ENCODE results near the gene GARIN5A.
"Not testable (repeated sequence)": the region's sequence is repeated elsewhere in the genome, so short reads cannot be mapped to it uniquely, and the experiment has no call there.

GARIN5A gene

DNA sequence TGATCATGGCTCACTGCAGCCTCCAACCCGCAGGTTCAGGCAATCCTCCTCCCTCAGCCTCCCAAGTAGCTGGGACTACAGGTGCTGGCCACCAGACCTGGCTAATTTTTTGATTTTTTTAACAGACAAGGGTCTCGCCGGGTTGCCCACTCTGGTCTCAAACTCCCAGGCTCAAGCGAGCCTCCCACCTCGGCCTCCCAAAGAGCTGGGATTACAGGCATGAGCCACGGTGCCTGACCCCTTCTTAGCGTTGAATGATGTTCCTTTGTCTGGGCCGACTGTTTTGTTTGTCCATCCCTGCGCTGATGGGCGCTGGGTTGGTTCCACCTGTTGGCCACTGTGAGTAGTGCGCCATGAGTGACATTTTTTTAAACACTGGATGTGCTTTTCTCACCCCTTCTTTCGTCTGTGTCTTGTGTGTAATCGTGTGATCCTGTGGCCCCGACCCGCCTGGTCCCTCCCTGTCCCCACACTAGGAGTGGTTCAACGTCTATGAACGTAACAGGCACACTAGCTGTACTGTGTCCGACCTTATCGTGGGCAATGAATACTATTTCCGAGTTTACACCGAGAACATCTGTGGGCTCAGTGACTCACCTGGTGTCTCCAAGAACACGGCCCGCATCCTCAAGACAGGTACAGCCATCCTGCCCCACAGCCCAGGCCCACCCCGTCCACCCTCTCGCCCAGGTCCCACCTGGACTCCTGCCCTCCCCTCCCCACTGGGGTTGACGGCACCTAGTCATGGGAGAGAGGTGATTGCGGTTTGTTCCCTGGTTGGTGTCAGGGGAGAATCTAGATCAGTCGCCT, 15.4 kb downstream of the GARIN5A start:
- DNase-seq, result peak; percentile 74

DNA sequence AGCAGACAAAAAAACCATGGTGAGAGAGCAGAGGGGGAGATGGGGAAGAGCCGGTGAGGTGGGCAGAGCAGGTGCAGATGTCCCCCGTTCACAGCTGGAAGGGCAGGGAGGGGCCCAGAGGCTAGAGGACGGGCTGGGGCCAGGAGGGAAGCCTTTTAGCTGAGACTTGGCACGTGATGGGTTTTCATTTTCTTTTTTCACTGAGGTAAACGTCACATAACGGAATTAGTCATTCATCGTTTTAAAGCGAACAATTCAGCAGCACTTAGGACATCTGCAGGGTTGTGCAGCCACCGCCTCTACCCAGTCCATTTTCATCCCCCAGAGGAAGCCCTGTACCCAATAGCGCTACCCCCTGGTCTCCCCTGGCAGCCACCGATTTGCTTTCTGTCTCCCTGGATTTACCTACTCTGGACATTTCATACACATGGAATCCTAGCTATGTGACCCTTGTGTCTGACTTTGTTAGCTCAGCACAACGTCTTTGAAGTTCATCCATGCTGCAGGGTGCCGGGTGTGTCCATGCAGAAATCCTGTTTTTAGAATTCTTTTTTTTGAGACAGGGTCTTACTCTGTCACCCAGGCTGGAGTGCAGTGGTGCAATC, 16.4 kb downstream of the GARIN5A start:
- peak; percentile 68 for DNase-seq

DNA sequence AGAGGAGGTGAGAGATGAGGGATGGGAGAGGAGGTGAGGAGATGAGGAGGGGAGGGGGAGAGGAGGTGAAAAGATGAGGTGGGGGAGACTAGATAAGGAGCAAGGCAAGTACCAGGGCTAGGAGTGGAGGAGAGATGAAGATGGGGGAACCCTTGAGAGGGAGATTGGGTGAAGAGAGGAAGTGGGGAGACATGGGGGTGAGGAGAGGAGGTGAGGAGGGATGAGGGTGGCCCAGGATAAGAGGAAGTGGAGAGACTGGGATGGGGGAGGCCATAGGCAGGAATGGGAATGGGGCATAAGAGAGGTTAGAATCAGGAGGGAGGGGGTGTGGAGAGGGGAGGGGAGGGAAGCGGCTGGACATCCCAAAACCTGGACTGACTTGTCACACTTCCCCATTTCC, 17.0 kb downstream of the GARIN5A start:
- DNase-seq, result no peak

DNA sequence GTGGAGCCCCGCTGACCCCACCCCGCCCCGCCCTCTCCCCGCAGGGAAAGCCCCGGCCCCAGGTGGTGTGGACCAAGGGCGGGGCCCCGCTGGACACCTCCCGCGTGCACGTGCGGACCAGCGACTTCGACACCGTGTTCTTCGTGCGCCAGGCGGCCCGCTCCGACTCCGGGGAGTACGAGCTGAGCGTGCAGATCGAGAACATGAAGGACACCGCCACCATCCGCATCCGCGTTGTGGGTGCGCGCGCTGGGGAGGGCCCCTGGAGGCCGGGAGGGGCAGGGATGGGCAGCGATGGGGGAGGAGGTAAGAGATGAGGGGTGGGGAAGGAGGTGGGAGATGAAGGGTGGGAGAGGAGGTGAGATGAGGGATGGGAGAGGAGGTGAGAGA, 17.6 kb downstream of the GARIN5A start:
- DNase-seq, result no peak

DNA sequence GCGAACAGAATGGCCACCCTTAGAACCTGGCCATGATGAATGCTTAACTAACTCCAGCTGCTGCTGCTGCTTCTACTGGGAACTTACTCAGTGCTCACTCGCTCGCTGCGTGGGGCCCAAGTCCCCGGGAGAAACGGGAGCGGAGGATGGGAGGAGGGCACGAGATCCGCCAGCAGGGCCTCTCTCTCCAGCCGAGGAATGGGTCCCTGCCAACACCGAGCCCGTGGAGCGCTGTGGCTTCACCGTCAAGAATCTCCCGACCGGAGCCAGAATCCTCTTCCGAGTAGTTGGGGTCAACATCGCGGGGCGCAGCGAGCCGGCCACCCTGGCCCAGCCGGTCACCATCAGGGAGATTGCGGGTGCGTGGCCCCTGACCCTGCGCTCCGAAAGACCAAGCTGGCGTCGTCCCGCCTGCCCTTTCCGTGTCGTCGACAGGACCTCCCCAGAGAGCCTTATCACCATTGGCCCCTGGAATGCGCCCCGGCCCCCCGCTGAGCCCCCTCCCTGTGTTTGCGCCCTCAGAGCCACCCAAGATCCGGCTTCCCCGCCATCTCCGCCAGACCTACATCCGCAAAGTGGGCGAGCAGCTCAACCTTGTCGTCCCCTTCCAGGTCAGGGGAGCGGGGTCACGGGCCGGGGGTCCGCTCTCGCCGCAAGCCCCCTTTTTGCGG, 18.1 kb downstream of the GARIN5A start:
- DNase-seq, result no peak

DNA sequence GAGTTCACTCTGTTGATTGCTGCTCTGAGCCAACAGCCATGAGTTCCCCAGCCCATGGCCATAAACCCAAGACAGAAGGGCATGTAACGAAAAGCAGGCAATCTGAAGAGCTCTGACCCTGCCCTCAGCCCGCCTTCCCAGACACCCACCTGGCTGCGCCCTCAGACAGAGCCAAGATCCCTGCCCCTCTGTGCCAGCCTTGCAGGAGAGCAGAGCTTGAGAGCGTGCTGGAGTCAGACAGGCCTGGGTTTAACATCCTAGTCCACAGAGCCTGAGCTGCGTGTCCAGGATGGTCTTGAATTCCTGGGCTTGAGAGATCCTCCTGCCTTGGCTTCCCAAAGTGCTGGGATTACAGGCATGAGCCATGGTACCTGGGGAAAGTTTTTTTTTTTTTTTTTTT, 19.3 kb downstream of the GARIN5A start:
- DNase-seq, result no peak

DNA sequence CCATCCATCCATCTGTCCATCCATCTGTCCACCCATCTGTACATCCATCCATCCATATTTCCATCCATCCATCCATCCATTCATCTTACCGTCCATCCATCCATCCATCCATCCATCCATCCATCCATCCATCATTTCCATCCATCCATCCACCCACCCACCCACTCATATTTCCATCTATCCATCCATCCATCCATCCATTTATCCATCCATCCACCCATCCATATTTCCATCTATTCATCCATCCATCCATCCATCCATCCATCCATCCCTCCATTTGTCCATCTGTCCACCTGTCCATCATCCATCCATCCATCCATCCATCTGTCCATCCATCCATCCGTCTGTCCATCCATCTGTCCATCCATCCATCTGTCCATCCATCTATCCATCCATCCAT, 20.7 kb downstream of the GARIN5A start:
- no peak for DNase-seq

DNA sequence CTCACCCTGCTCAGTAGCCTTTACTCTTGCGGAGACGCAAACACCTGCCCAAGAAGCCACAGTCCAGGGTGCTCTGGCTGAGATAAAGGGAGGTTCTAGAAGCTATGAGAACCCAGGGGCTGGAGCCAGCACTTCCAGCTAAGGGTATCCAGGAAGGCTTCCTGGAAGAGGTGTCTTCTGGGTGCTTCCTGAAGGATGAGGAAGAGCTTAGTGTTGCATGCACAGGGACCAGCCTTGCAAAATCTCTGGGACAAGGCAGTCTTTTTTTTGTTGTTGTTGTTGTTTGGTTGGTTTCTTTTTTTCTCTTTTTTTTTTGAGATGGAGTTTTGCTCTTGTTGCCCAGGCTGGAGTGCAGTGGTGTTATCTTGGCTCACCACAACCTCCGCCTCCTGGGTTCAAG, 23.4 kb downstream of the GARIN5A start:
- no peak for DNase-seq

DNA sequence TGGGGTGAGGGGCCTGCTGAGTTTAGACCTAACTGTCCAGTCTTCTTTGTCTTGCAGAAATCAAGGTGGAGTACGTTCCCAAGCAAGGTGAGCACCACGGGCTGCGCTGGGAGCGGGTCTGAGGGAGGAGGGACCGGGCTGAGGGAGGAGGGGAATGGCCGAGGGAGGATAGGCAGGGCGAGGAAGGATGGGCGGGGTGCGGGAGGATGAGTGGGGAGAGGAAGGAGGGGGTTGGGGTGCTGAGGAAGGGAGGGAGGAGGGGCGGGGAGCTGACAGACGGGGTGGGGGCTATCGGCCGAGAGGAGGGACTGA, 25.5 kb downstream of the GARIN5A start:
- DNase-seq, result no peak

DNA sequence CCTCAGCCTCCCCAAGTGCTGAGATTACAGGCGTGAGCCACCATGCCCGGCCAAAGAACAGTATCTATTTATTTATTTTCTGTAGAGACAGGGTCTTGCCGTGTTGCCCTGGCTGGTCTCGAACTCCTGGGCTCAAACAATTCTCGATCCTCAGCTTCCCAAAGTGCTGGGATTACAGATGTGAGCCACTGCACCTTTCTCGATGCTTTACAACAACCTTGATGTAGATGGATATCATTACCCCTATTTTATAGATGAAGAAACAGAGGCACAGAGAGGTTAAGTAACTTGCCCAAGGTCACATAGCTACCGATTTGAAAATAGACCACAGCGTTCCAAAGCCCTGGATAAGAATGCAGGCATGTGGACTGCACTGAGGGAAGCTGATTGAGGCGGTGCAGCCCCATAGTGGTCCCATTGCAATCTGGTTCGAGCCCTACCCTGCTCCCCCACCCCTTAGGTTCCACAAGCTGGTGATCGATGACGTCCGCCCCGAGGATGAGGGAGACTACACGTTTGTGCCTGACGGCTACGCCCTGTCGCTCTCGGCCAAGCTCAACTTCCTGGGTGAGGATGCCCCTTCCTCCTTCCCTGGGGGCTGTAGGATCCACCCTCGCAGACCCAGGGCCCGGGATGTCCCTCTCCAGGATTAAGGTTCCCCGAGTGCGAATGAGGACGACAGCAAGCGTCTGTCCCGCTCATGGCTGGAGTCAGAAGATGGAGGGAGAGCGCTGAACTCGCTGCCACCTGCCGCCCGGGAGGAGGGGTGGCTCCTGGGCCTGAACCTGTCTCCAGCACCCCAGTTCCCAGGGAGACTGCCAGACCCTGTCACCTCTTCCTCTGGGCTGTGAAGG, 26.1 kb downstream of the GARIN5A start:
- no peak for DNase-seq

DNA sequence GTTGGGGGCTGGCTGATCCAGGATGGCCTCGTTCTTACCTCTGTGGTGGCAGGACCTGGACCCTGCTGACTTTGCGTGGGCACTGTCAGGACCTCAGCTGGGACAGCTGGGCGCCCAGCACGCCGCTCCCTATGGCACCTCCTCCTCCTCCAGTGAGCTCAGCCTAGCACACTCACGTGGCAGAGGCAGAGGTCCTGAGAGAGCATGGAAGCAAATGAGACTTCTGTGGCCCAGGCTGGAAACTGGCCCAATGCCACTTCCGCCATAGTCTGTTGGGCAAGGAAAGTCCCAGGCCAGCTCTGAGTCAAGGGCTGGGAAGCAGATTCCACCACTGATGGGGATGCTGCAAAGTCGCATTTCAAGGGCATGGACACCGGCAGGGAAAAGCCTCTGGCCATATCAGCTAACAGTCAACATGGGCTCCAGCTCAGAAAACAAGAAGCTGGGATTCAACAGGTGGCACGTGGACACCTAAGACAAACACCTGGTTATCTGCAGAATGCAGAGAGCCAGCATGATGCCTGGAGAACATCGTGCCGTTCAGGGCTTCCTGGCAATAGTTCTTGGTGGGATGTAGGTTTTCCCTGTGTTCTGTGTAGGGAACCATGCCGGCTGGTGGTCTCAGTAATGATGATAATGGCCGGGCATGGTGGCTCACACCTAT, 27.3 kb downstream of the GARIN5A start:
- DNase-seq, result no peak

DNA sequence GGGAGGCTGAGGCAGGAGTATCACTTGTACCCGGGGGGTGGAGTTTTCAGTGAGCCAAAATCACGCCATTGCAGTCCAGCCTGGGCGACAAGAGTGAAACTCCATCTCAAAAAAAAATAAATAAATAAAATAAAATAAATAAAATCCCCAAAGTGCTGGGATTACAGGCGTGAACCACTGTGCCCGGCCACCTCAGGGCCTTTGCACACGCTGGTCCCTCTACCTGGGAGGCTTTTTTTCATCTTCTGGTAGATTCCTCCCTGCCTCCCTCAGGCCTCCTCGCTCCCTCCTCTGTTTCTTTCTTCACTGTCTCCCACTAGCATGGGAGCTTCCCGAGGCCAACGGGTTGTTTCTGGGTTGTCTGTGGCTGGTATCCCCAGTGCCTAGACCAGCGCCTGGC, 28.9 kb downstream of the GARIN5A start:
- DNase-seq, result no peak

DNA sequence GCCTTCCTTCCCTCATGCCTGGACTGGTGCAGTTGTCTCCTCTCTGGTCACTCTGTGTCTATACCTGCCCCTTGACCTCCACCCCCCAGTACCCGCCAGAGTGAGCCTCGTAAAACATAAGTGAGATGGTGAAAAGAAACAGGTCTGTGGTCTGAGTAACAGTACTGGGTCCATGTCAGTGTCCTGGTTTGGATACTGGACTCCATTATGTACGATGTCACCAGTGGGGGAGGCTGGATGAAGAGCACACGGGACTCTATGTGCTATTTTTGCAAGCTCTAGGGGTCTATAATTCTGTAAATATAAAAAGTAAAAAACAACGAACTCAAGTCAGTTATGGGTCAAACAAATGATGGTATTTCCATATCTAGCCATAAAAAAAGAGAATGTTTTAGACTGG, 29.6 kb downstream of the GARIN5A start:
- DNase-seq, result no peak

DNA sequence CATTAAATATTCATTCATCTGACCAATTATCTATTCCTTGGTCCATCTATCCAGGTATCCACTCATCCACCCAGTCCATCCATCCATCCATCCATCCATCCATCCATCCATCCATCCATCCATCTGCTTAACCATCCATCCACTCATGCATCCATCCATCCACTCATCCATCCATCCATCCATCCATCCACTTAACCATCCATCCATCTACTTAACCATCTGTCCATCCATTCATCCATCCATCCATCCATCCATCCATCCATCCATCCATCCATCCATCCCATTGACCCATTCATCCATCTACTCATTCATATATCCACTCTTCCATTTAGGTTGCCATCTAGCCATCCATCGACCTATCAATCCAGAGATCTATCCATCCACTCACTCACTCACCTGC, 32.6 kb downstream of the GARIN5A start:
- no peak for DNase-seq

DNA sequence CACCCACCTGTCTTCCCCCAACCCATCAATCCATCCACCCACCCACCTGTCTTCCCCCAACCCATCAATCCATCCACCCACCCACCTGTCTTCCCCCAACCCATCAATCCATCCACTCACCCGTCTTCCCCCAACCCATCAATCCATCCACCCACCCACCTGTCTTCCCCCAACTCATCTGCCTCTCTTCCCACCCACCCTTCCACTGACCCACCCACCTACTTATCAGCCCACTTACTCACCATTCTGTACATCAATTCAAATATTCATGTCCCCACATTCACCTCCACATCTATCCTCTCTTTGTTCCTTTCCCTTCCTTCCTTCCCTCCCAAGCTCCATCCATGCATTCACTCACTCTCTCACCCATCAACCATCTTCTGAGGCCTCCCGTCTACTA, 37.5 kb downstream of the GARIN5A start:
- not testable (repeated sequence) for DNase-seq

DNA sequence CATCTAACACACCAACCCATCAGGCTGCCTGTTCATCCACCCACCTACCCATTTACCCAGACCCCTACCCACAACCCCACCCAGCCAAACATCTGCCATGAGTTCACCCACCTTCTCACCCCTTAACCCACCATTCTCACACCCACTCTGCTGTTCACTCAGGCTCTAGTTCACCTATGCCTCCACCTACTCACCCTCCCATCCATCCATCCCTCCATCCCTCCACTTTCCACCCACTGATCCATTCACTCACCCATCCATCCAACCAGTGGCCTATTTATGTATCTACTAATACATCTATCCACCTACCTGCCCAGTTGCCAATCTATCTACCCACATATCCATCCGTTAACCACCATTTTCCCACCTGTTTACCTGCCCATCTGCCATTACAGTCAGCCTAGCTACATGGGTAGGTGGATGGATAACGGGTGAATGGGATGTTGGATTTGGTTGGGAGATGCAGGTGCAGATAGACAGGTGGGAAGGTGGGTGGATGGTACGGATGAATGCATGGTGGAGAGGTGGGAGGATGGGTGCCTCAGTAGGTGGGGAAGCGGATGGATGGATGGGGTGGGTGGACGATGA, 38.7 kb downstream of the GARIN5A start:
- no peak for DNase-seq

DNA sequence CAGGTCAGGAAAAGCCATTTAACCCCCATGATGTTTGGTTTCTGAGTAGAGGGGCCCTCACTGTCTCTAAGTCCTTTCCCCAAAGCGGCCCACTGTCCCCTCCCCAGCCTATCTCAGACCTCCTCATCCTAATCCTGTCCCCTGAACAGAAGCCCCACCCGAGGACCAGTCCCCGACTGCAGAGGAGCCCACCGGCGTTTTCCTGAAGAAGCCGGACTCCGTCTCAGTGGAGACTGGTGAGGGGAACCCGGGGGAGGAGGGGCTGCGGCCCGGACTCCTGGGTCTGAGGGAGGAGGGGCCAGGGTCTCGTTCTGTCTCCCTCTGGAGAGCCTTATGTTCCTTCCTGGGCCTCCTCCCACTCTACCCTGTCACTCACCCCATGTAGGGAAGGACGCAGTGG, 41.0 kb downstream of the GARIN5A start:
- DNase-seq, result no peak

DNA sequence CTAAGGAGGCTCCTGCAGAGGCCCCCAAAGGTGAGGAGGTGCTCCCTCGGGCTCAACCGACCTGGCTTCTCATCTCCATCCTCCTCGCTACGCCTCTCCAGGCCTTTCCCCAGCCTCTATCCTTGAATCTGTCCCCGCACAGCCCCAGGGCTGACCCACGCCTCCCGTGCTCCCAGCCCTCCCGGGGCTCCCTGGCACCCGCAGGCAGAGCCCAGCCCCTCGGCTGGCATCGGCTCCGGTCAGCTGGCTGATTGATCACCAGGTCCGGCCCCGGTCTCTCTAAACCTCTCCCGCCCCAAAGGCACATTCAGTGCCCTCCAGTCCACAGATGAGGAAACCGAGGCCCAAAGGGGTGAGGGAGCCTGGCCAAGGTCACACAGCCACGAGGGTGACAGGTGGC, 41.4 kb downstream of the GARIN5A start:
- no peak for DNase-seq

DNA sequence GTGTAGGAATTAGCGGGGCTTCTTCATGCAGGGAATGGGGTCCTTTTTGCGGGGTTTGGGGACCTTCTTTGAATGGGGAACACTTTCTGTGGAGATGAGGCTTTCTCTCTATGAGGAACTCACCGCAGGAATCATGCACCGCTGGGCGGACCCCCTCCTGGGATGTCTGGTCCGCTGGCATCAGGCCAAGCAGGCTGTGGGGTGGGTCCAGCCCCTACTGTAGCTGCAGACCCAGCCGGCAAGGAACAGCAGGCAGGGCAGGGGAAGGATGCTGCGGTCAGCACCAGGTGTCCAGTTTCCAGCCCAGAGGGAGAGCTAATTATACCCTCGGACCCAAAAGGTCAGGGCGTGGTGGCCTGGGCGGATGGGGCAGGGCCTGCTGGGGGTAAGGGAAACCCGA, 42.1 kb downstream of the GARIN5A start:
- DNase-seq, result no peak

DNA sequence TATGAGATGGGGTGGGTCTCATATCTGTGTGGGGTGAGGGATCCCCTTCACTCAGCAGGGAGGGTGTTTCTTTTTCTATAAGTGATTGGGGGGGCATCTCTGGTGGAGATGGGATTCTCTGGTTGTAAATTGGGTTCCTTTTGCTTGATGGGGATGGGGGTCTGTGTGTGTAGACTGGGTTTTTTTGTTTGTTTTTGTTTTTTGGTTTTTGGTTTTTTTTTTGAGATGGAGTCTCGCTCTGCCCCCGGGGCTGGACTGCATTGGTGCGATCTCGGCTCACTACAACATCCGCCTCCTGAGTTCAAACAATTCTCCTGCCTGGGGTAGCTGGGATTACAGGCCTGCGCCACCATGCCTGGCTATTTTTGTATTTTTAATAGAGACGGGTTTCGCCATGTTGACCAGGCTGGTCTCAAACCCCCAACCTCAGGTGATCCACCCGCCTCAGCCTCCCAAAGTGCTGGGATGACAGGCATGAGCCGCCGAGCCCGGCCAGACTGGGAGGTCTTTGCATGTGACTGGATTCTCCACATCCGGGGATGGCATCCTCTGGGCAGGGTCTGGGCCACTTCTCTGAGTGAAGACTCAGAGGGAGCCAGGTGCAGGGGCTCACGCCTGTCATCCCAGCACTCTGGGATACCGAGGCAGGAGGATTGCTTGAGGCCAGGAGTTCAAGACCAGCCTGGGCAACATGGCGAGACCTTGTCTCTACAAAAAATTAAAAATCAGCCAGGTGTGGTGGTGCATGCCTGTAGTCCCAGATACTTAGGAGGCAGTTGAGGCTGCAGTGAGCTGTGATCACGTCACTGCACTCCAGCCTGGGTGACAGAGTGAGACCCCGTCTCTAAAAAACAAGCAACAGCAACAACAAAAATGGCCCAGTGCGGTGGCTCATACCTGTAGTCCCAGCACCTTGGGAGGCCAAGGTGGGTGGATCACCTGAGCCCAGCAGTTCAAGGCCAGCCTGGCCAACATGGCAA, 43.2 kb downstream of the GARIN5A start:
- no peak for DNase-seq
